WTC11 (cell line): Measurements from ENCODE around the gene RNPEPL1. TPM values are rescaled to one million over a fixed set of nuclear protein-coding genes. Genes with fewer than 3 reads are reported as not detected.

Experiments
- AFF4 ChIP-seq: sonication (generic); formaldehyde crosslinking; IDR thresholded peaks from 2 replicates; pipeline ENCODE4 v1.8.1; 2023; ENCODE audit warnings: mild to moderate bottlenecking, missing genetic modification reagents, borderline replicate concordance
- CREM ChIP-seq: sonication (generic); formaldehyde crosslinking; IDR thresholded peaks from 2 replicates; pipeline ENCODE4 v1.8.1; 2022; ENCODE audit warnings: mild to moderate bottlenecking, missing genetic modification reagents, moderate library complexity
- FOXK1 ChIP-seq: sonication (generic); formaldehyde crosslinking; IDR thresholded peaks from 2 replicates; pipeline ENCODE4 v1.8.0; 2022; ENCODE audit warnings: mild to moderate bottlenecking, moderate library complexity, missing genetic modification reagents
- FOXP1 ChIP-seq: sonication (generic); formaldehyde crosslinking; IDR thresholded peaks from 2 replicates; pipeline ENCODE4 v1.8.0; 2022; ENCODE audit warnings: missing genetic modification reagents, mild to moderate bottlenecking, moderate library complexity, borderline replicate concordance
- JAZF1 ChIP-seq: fragments of 250-450 bp; sonication (Bioruptor Pico); IDR thresholded peaks from 2 replicates; pipeline ENCODE4 v1.9.0; 2021; ENCODE audit warnings: moderate library complexity, mild to moderate bottlenecking, inconsistent platforms
- NFE2L1 ChIP-seq: sonication (generic); formaldehyde crosslinking; IDR thresholded peaks from 2 replicates; pipeline ENCODE4 v1.8.1; 2023; ENCODE audit warnings: missing genetic modification reagents
- PREB ChIP-seq: sonication (generic); formaldehyde crosslinking; IDR thresholded peaks from 2 replicates; pipeline ENCODE4 v1.8.1; 2022; ENCODE audit warnings: mild to moderate bottlenecking, missing genetic modification reagents, moderate library complexity, borderline replicate concordance
- RORB ChIP-seq: fragments of 250-450 bp; sonication (Bioruptor Pico); IDR thresholded peaks from 2 replicates; pipeline ENCODE4 v1.9.0; 2021; ENCODE audit warnings: mild to moderate bottlenecking
- USF1 ChIP-seq: sonication (generic); formaldehyde crosslinking; IDR thresholded peaks from 2 replicates; pipeline ENCODE4 v1.8.0; 2022; ENCODE audit warnings: mild to moderate bottlenecking, missing genetic modification reagents
- total RNA-seq: library from RNA; stranded (reverse); gene quantifications from 3 replicates; pipeline ENCODE4 v1.2.3, GENCODE V29; 2021
- TF ChIP-seq, protein P1 (sequence below): sonication (generic); formaldehyde crosslinking; IDR thresholded peaks from 2 replicates; pipeline ENCODE4 v1.8.0; 2022; ENCODE audit warnings: mild to moderate bottlenecking, missing genetic modification reagents
- TF ChIP-seq, protein P2 (sequence below): sonication (generic); formaldehyde crosslinking; IDR thresholded peaks from 2 replicates; pipeline ENCODE4 v1.8.1; 2022; ENCODE audit warnings: mild to moderate bottlenecking, moderate library complexity, missing genetic modification reagents
- TF ChIP-seq, protein P3 (sequence below): fragments of 250-450 bp; sonication (Bioruptor Pico); IDR thresholded peaks from 2 replicates; pipeline ENCODE4 v1.9.0; 2021; ENCODE audit warnings: mild to moderate bottlenecking, borderline replicate concordance
- TF ChIP-seq, protein P4 (sequence below): fragments of 200-600 bp; IDR thresholded peaks from 2 replicates; pipeline ENCODE4 v1.8.0; 2022; ENCODE audit warnings: antibody characterized with exemption

RNPEPL1 gene
- total RNA-seq, 1 experiment from 2014 or later = 18.8 TPM

DNA sequence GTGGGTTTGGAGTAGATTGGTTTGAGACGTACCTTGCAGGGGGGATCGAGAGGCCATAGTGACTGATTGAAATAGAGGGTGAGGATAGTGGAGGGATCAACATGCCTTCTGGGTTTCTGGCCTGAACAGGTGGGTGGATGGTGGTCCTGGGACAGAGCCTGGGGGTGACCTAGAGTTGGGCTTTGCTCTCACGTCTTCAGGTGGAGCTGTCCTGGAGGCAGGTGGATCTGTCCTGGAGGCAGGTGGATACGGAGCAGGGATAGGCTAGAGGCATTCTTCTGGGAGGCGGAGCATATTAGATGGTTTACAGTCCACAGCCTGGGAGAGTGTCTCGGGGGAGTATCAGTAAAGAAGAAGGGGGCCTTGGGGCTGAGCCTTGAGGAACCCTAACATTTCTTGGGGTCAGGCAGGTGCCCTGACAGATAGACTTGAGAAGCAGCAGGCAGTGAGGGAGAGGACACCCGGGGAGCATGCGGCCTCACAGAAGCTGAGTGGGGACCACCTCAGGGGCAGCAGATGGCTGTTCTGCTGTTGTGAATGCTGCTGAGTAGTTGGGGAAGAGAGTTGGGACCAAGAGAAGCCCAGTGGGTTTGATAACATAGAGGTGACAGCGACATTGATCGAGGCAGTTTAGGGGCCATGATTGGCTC lies 19.8 kb downstream of the RNPEPL1 start (continued):
- TF ChIP-seq AFF4 (CRISPR knock-in tag) (no peak), FOXP1 (CRISPR knock-in tag) (no peak), PREB (CRISPR knock-in tag) (no peak), RORB (CRISPR knock-in tag) (no peak), CREM (no peak), USF1 (CRISPR knock-in tag) (no peak), JAZF1 (CRISPR knock-in tag) (no peak), NFE2L1 (CRISPR knock-in tag) (no peak), FOXK1 (CRISPR knock-in tag) (no peak)
- TF ChIP-seq, protein P1, sequence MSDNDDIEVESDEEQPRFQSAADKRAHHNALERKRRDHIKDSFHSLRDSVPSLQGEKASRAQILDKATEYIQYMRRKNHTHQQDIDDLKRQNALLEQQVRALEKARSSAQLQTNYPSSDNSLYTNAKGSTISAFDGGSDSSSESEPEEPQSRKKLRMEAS (CRISPR knock-in tag) = no peak
- TF ChIP-seq, protein P2, sequence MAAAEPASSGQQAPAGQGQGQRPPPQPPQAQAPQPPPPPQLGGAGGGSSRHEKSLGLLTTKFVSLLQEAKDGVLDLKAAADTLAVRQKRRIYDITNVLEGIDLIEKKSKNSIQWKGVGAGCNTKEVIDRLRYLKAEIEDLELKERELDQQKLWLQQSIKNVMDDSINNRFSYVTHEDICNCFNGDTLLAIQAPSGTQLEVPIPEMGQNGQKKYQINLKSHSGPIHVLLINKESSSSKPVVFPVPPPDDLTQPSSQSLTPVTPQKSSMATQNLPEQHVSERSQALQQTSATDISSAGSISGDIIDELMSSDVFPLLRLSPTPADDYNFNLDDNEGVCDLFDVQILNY (CRISPR knock-in tag) = no peak
- TF ChIP-seq, protein P3, sequence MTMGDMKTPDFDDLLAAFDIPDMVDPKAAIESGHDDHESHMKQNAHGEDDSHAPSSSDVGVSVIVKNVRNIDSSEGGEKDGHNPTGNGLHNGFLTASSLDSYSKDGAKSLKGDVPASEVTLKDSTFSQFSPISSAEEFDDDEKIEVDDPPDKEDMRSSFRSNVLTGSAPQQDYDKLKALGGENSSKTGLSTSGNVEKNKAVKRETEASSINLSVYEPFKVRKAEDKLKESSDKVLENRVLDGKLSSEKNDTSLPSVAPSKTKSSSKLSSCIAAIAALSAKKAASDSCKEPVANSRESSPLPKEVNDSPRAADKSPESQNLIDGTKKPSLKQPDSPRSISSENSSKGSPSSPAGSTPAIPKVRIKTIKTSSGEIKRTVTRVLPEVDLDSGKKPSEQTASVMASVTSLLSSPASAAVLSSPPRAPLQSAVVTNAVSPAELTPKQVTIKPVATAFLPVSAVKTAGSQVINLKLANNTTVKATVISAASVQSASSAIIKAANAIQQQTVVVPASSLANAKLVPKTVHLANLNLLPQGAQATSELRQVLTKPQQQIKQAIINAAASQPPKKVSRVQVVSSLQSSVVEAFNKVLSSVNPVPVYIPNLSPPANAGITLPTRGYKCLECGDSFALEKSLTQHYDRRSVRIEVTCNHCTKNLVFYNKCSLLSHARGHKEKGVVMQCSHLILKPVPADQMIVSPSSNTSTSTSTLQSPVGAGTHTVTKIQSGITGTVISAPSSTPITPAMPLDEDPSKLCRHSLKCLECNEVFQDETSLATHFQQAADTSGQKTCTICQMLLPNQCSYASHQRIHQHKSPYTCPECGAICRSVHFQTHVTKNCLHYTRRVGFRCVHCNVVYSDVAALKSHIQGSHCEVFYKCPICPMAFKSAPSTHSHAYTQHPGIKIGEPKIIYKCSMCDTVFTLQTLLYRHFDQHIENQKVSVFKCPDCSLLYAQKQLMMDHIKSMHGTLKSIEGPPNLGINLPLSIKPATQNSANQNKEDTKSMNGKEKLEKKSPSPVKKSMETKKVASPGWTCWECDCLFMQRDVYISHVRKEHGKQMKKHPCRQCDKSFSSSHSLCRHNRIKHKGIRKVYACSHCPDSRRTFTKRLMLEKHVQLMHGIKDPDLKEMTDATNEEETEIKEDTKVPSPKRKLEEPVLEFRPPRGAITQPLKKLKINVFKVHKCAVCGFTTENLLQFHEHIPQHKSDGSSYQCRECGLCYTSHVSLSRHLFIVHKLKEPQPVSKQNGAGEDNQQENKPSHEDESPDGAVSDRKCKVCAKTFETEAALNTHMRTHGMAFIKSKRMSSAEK = no peak
- TF ChIP-seq, protein P4, sequence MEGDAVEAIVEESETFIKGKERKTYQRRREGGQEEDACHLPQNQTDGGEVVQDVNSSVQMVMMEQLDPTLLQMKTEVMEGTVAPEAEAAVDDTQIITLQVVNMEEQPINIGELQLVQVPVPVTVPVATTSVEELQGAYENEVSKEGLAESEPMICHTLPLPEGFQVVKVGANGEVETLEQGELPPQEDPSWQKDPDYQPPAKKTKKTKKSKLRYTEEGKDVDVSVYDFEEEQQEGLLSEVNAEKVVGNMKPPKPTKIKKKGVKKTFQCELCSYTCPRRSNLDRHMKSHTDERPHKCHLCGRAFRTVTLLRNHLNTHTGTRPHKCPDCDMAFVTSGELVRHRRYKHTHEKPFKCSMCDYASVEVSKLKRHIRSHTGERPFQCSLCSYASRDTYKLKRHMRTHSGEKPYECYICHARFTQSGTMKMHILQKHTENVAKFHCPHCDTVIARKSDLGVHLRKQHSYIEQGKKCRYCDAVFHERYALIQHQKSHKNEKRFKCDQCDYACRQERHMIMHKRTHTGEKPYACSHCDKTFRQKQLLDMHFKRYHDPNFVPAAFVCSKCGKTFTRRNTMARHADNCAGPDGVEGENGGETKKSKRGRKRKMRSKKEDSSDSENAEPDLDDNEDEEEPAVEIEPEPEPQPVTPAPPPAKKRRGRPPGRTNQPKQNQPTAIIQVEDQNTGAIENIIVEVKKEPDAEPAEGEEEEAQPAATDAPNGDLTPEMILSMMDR = no peak
